Upper lobe of left lung (tissue), 6 donors: ENCODE data around the gene COBLL1. TPM values are rescaled to one million over a fixed set of nuclear protein-coding genes. Genes with fewer than 3 reads are reported as not detected.

Experiments used
- ATAC-seq, 2 donors: fragments of 200-7000 bp; cut with Tn5 transposase; one replicate each; pipeline ENCODE4 v1.9.1; 2022; ENCODE audit warnings: mild to moderate bottlenecking in 2 of 2, moderate library complexity in 2 of 2; ENCODE audit not compliant: low FRiP score in 2 of 2
- DNase-seq, 2 donors: peaks; one replicate each; pipeline ENCODE4 v3.0.0-alpha.2; 2019 to 2020
- H3K27ac ChIP-seq, 4 donors: fragments of 200-600 bp; sonication (generic); one replicate each; pipeline ENCODE4 v1.5.1; 2016 to 2019
- H3K27me3 ChIP-seq, 4 donors: fragments of 200-600 bp; sonication (generic); one replicate each; pipeline ENCODE4 v1.5.1; 2017 to 2019
- H3K36me3 ChIP-seq, 4 donors: fragments of 200-600 bp; sonication (generic); one replicate each; pipeline ENCODE4 v1.5.1; 2016 to 2019
- H3K4me1 ChIP-seq, 4 donors: fragments of 200-600 bp; sonication (generic); one replicate each; pipeline ENCODE4 v1.5.1; 2018 to 2019
- H3K4me3 ChIP-seq, 4 donors: fragments of 200-600 bp; sonication (generic); one replicate each; pipeline ENCODE4 v1.5.1; 2017 to 2019; ENCODE audit warnings: mild to moderate bottlenecking in 2 of 4, moderate library complexity in 1 of 4
- H3K9me3 ChIP-seq, 4 donors: fragments of 200-600 bp; sonication (generic); one replicate each; pipeline ENCODE4 v1.5.1; 2018 to 2019
- CTCF ChIP-seq, 6 experiments: fragments of 450-650 bp in 4 of 6; fragments of 200-600 bp in 2 of 6; sonication (generic) in 2 of 6; IDR thresholded peaks; one replicate each; pipeline ENCODE4 v1.5.1; 2016 to 2019; ENCODE audit warnings: antibody characterized with exemption in 6 of 6
- EP300 ChIP-seq, 4 donors: sonication (generic); formaldehyde crosslinking; IDR thresholded peaks; one replicate each; pipeline ENCODE4 v1.5.1; 2017; ENCODE audit warnings: antibody characterized with exemption in 4 of 4, control low read depth in 2 of 4
- POLR2A ChIP-seq, 4 donors: fragments of 450-650 bp; IDR thresholded peaks; one replicate each; pipeline ENCODE4 v1.5.1; 2016 to 2017; ENCODE audit warnings: antibody characterized with exemption in 4 of 4, mild to moderate bottlenecking in 2 of 4
- POLR2AphosphoS5 ChIP-seq, 2 donors: sonication (generic); formaldehyde crosslinking; IDR thresholded peaks; one replicate each; pipeline ENCODE4 v1.5.1; 2017; ENCODE audit warnings: antibody characterized with exemption in 2 of 2
- WGBS, 2 donors: methylation state at CpG; one replicate each; pipeline ENCODE4 v1.1.5; 2017 to 2018; 5-methylcytosine and 5-hydroxymethylcytosine counted together
- total RNA-seq, 6 donors: library from RNA; depleted of rRNA in 4 of 6; stranded (reverse); fragments of >200 nt in 4 of 6; gene quantifications; one replicate each; pipeline versions ENCODE4 v1.1.0 to v1.2.1, GENCODE V29; 2016 to 2021
- donor health status: DM: no; HTN: no; CAD: no; lungs with moderate emphysema.
- donor health status: DM: no; HTN: yes; CAD: no; lungs with severe emphysema.

COBLL1 gene
- total RNA-seq, 6 donors from 2014 or later = 64.3 to 128 (median 90.1) TPM

GRCh38 chr2:164693390-164693789 is 148.2 kb downstream of the COBLL1 start:
- Histone ChIP-seq H3K4me3 (no peak overlapping the region), H3K27ac (no peak overlapping the region), H3K9me3 (no peaks in the 10 kb centered on the region), H3K4me1 (peaks cover 0 to 2% (median 0%) of the 10 kb centered on the region in 4 donors), H3K27me3 (no peaks in the 10 kb centered on the region), H3K36me3 (peaks cover 0 to 54% (median 8%) of the 10 kb centered on the region in 4 donors)
- no peak for DNase-seq
- TF ChIP-seq EP300 (IDR thresholded peaks at IDR 0.05) (no peak), POLR2AphosphoS5 (IDR thresholded peaks at IDR 0.05) (no peak), CTCF (IDR thresholded peaks at IDR 0.05) (no peak), POLR2A (IDR thresholded peaks at IDR 0.05) (no peak)
- ATAC-seq = no peak

GRCh38 chr2:164692958-164693357 is 148.7 kb downstream of the COBLL1 start:
- ATAC-seq (no peak), DNase-seq (no peak)
- Histone ChIP-seq H3K36me3 (peaks cover 0 to 54% (median 8%) of the 10 kb centered on the region in 4 donors), H3K27me3 (no peaks in the 10 kb centered on the region), H3K4me1 (no peaks in the 10 kb centered on the region), H3K4me3 (no peak overlapping the region), H3K27ac (no peak overlapping the region), H3K9me3 (no peaks in the 10 kb centered on the region)
- TF ChIP-seq CTCF (IDR thresholded peaks at IDR 0.05) = no peak
- no peak for TF ChIP-seq EP300 (IDR thresholded peaks at IDR 0.05)
- no peak for TF ChIP-seq POLR2A (IDR thresholded peaks at IDR 0.05)
- TF ChIP-seq POLR2AphosphoS5 (IDR thresholded peaks at IDR 0.05) = no peak
- 75 to 82% methylated on average over 2 of the region's 2 CpGs for WGBS, 2 donors

DNA sequence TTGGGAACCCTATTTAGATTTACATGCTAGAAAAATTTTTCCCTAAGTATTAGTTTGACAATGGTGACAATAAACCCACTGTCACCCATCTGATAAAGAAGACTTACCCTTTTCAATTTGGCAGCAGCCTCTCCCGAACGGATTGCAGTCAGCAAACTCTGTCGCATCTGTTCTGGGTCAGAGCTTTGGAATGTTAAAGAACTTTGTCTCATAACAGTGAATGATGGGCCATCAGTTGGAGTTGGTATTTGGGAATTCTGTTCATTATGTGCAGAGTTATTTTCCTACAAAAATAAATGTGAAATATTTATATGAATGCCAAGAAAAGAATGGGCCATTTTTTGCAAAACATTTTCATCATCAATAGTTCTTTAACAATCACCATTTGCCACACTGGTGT is 149.5 kb downstream of the COBLL1 start:
- Histone ChIP-seq H3K27me3 (no peaks in the 10 kb centered on the region), H3K4me3 (no peak overlapping the region), H3K27ac (no peak overlapping the region), H3K4me1 (no peaks in the 10 kb centered on the region), H3K36me3 (peaks cover 0 to 57% (median 8%) of the 10 kb centered on the region in 4 donors), H3K9me3 (no peaks in the 10 kb centered on the region)
- DNase-seq = no peak
- ATAC-seq = no peak
- TF ChIP-seq CTCF (IDR thresholded peaks at IDR 0.05) = no peak
- 70 to 80% methylated on average over 3 of the region's 3 CpGs for WGBS, 2 donors

GRCh38 chr2:164691346-164691887 is 150.2 kb downstream of the COBLL1 start:
- H3K4me3 ChIP-seq = no peak overlapping the region
- WGBS, 2 donors = 88 to 94% methylated on average over 2 of the region's 2 CpGs

More at GRCh38 chr2:164691346-164691887, 150.2 kb downstream of the COBLL1 start:
- H3K36me3 ChIP-seq = peaks cover 0 to 61% (median 8%) of the 10 kb centered on the region in 4 donors
- no peaks in the 10 kb centered on the region for H3K27me3 ChIP-seq
- ATAC-seq = no peak
- TF ChIP-seq EP300 (IDR thresholded peaks at IDR 0.05) = no peak
- TF ChIP-seq CTCF (IDR thresholded peaks at IDR 0.05) = no peak
- TF ChIP-seq POLR2A (IDR thresholded peaks at IDR 0.05) = no peak
- no peak for TF ChIP-seq POLR2AphosphoS5 (IDR thresholded peaks at IDR 0.05)
- no peaks in the 10 kb centered on the region for H3K9me3 ChIP-seq
- H3K4me1 ChIP-seq = no peaks in the 10 kb centered on the region
- H3K27ac ChIP-seq = no peak overlapping the region
- DNase-seq = no peak
